ENCODE results near the gene ALDH9A1. TPM values are rescaled to one million over a fixed set of nuclear protein-coding genes. Genes with fewer than 3 reads are reported as not detected.
"Not testable (repeated sequence)": the region's sequence is repeated elsewhere in the genome, so short reads cannot be mapped to it uniquely, and the experiment has no call there.

Gene ALDH9A1
- total and polyA plus RNA-seq, 2 of the 8 experiments (the other 6 are each of a cell fraction or from before 2014, with no cell fraction given) = 57.6 to 63.8 TPM

GRCh38 chr1:165658766-165659580, 39.4 kb downstream of the ALDH9A1 start:
- not testable (repeated sequence) for H2BK120ac ChIP-seq (replicated peaks; ENCODE audit: low read depth, low read length); H4K5ac ChIP-seq (ENCODE audit: insufficient read length, low read depth, low read length); H3K18ac ChIP-seq (ENCODE audit: extremely low read depth, low read length); H3K4me3 ChIP-seq (ENCODE audit: extremely low read depth in 1 of 4, insufficient read depth in 2 of 4, low read depth in 3 of 4, low read length in 4 of 4); DNase-seq (ENCODE audit: low read depth in 1 of 2, low spot score in 2 of 2); H4K91ac ChIP-seq (replicated peaks; ENCODE audit: insufficient read length, low read length); H3K23me2 ChIP-seq (ENCODE audit: low read depth, low read length); H4K20me1 ChIP-seq (replicated peaks in 1 of 2; ENCODE audit: control insufficient read depth in 1 of 2, insufficient read depth in 2 of 2, low read length in 2 of 2); H4K8ac ChIP-seq (ENCODE audit: extremely low read depth, insufficient read depth, low read length); H3K23ac ChIP-seq (ENCODE audit: insufficient read length); H3K79me2 ChIP-seq (ENCODE audit: control insufficient read depth in 1 of 2, insufficient read depth in 2 of 2, low read length in 2 of 2); H3K56ac ChIP-seq (replicated peaks; ENCODE audit: insufficient read length, low read depth, low read length); H3K27ac ChIP-seq (ENCODE audit: low read depth, low read length); H2AFZ ChIP-seq (ENCODE audit: low read length); H3K4ac ChIP-seq (replicated peaks; ENCODE audit: insufficient read length, low read depth, low read length); H2BK20ac ChIP-seq (ENCODE audit: low read length); H2BK12ac ChIP-seq (ENCODE audit: low read depth, low read length); H2BK5ac ChIP-seq (ENCODE audit: low read depth, low read length); H3K4me2 ChIP-seq (ENCODE audit: insufficient read depth in 1 of 2, low read depth in 2 of 2, low read length in 2 of 2); H2AK5ac ChIP-seq (ENCODE audit: low read depth, low read length); H3K9me3 ChIP-seq (ENCODE audit: insufficient read depth in 2 of 2, low read depth in 1 of 2, low read length in 1 of 2); H2BK15ac ChIP-seq (ENCODE audit: low read length); H3K14ac ChIP-seq (ENCODE audit: insufficient read length); H3K79me1 ChIP-seq (ENCODE audit: low read depth, low read length); FAIRE-seq; H3K9ac ChIP-seq (replicated peaks in 1 of 4; ENCODE audit: extremely low read depth in 1 of 4, low read depth in 3 of 4, low read length in 3 of 4); H3K27me3 ChIP-seq (replicated peaks in 1 of 4; ENCODE audit: control insufficient read depth in 3 of 4, extremely low read depth in 1 of 4, insufficient read depth in 3 of 4, low read length in 3 of 4); H3K4me1 ChIP-seq (replicated peaks in 1 of 4; ENCODE audit: control insufficient read depth in 3 of 4, insufficient read depth in 4 of 4, low read length in 3 of 4)
- ChIA-PET CTCF (ENCODE audit: partially characterized antibody) (interaction anchor here (0.6 to 2.3 kb wide), 8 partner anchors 8 to 326 kb away, joined by 3 to 18 read pairs (median 4); no protein-coding TSS in a partner anchor), POLR2A (ENCODE audit: partially characterized antibody) (interaction anchor here (0.7 to 3.1 kb wide), 7 partner anchors 8 to 1002 kb away, joined by 3 to 15 read pairs (median 4); partner anchors contain the start of gene ALDH9A1)
- 92% methylated on average over 9 of the region's 9 CpGs; no CpG with 5 or more reads in 1 of the 2 experiments for WGBS, 2 experiments (ENCODE audit: extremely low coverage in 1 of 2, insufficient coverage in 1 of 2, insufficient read length in 1 of 2, insufficient replicate concordance in 2 of 2, low coverage in 1 of 2, low lambda C conversion rate in 2 of 2, missing lambda C conversion rate in 1 of 2)
- peaks cover 3 to 37% (median 17%) of the 10 kb centered on the region in 4 experiments for H3K36me3 ChIP-seq (ENCODE audit: control insufficient read depth in 2 of 4, insufficient read depth in 4 of 4, low read length in 3 of 4)

All from H1 (cell line).